HK-2 (cell line): ENCODE data around the gene GNA12.
A peak's percentile ranks its signal among the peaks of the same experiment; 100 is the strongest.
"Not testable (repeated sequence)": the region's sequence is repeated elsewhere in the genome, so short reads cannot be mapped to it uniquely, and the experiment has no call there.

Experiments
- DNase-seq: peaks from one replicate; pipeline ENCODE4 v3.0.0-alpha.2; 2018; ENCODE audit not compliant: unreplicated experiment

GNA12 gene

DNA sequence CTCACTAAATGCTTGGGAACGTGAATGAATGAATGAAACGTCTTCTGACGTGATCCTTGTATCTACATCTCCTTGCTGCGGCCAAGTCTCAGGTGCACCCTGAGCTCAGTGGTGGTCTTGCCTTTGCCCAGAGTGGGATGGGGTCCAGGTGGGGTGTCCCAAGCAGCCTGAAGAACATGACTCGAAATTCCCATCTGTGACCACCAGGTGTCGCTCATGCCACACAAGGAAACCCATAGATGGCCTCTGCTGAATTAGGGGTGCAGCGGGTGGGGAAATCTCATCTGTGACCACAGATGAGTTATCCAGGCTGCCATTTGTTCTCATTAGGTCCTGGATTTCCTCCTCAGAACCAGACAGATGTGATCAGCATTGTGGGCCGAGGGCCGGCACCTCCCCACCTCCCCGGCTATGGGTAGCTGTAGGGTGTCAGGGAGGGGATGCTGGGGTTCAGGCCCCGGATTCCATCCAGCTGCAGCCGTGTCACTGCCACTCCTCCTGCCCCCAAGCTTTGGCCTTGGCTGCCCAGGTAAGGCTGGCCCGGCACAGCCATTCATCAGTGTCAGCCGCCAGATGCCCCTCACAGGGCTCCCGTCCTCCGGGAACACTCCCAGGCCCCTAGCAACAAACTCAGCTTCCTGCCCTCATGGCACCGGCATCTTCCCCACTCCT, 21.0 kb upstream of the GNA12 start:
- peak; percentile 69 for DNase-seq

DNA sequence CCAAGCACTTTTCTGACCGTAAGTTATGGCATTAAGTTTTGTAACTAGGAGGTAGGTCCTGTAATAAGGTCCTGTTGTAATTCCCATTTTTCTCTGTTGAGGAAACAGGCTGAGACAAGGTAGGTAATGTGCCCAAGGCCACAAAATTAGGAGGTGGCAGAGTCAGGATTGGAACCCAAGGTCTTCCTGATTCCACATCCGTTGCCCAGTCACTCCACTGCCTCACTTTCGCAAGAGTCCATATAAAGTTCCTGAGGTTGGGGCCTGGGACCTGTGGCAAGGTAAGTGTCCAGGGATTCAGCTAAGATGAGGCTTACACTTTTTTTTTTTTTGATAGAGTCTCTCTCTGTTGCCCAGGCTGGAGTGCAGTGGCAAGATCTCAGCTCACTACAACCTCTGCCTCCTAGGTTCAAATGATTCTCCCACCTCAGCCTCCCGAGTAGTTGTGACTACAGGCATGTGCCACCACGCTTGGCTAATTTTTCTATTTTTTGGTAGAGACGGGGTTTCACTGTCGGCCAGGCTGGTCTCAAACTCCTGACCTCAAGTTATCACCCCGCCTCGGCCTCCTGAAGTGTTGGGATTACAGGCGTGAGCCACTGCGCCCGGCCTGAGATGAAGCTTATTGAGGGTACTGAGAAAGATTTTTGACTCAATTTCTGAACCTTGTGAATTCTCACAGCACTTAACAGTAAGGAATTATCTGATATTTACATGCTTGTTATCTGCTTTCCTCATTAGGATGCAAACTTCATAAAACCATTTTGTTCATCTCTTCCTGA, 20.3 kb upstream of the GNA12 start:
- DNase-seq: peak; percentile 21

DNA sequence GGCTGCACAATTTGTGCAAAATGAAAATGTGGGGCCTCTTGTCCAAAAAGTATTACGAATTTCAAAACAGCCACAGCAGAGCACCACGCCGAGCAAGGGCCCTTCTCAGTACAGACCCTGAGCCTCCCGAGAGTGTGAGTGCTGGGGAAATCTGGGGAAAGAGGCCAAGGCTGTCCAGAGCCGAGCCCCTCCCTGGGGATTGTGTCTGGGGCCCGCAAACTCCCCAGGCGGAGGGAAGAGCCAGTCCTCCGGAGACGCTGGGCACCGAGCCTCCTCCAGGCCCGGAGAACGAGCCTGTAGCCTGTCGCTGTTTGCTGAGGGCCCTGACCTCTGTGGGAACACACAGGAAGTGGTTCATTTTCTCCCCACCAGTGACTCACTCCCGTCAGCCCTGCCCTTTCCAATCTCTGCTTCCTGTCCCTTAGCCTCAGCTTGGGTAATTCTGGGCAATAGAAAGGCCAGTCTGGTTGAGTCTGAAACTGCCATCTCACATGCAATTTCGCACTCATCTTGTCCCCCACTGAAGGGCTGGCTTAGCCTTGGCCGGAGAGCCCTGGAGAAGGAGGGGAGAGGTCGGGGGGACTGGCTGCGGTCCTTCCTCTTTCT, 19.5 kb upstream of the GNA12 start:
- peak; percentile 87 for DNase-seq

DNA sequence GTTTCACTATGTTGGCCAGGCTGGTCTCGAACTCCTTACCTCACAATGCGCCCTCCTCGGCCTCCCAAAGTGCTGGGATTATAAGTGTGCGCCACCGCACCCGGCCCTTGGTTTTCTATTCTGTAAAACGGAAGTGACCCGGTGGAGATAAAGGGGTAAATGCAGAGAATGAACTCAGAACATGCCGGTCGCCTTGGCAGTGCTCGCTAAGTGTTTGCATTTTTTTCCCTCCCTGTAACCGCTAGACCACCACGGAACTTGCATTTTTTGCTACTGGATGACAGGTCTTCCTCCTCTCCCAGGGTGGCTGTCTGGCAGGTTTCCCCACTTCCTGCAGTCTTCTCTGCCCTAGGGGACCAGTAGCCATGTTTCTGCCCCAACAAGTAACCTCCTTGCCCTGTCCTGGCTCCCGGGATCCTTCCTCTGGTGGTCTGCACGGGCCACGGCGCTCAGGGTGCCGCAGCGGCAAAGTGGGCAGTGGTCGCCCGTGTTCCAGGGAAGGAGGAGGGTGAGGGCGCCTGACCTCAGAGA, 18.8 kb upstream of the GNA12 start:
- peak; percentile 30 for DNase-seq

DNA sequence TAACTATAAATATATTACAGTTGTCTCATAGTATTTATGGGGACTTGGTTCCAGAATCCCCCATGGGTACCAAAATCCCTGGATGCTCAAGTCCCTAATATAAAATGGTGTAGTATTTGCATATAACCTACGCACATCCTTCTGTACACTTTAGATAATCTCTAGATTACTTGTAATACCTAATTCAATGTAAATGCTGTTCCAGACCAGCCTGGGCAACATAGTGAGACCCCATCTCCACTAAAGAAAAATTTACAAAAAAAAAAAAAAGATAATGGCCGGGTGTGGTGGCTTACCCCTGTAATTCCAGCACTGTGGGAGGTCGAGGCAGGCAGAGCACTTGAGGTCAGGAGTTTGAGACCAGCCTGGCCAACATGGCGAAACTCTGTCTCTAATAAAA, 17.4 kb upstream of the GNA12 start:
- no peak for DNase-seq

DNA sequence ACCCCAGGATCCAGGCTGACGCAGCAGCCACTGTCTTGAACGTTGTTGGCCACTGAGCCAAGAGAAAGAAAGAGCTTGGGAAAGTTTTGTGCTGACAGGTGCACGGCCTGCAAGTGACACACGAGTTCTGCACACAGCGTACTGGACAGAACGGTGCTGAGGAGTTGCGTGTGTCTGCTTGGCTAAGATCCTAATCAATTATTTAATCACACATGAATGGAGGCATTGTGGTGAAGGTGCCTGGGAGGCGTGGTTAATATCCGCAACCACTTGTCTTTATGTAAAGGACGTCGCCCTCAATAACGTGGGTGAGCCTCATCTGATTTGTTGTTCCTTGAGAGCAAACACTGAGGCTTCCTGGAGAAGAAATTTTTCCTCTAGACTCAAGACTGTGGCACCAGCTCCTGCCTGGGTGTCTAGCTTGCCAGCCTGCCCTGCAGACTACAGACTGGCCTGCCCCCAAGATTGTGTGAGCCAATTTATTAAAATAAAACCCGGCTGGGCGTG, 16.6 kb upstream of the GNA12 start:
- DNase-seq: no peak

DNA sequence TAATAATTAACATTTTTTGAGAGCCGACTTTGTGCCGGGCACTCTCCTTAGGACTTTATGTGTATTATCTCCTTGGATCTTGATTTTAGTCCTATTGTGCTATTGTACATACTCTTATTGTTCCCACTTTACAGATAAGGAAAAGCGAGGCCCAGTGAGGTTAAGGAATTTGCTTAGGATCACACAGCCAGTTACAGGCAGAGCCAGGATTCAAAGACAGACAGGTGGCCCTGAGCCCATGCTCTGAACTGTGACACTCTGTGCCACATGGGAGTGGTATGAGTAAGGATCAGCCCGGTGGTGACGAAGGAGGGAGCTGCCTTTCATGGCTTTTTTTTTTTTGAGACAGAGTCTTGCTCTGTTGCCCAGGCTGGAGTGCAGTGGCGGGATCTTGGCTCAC, 15.8 kb upstream of the GNA12 start:
- no peak for DNase-seq

DNA sequence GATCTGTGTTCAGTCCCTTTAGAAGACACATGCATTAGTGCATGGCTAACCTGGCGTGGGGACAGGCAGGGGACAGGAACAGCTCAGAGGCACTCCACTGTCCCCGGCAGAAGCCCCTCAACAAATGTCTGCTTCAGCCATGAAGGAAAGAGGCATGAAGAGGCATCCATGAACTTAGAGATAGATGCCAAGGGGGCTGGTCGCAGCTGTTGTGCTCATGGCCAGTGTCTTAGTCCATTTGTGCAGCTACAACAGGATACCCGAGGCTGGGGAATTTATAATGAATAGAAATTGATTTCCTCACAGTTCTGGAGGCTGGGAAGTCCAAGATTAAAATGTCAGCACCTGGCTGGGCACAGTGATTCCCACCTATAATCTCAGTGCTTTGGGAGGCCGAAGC, 14.5 kb upstream of the GNA12 start:
- no peak for DNase-seq

DNA sequence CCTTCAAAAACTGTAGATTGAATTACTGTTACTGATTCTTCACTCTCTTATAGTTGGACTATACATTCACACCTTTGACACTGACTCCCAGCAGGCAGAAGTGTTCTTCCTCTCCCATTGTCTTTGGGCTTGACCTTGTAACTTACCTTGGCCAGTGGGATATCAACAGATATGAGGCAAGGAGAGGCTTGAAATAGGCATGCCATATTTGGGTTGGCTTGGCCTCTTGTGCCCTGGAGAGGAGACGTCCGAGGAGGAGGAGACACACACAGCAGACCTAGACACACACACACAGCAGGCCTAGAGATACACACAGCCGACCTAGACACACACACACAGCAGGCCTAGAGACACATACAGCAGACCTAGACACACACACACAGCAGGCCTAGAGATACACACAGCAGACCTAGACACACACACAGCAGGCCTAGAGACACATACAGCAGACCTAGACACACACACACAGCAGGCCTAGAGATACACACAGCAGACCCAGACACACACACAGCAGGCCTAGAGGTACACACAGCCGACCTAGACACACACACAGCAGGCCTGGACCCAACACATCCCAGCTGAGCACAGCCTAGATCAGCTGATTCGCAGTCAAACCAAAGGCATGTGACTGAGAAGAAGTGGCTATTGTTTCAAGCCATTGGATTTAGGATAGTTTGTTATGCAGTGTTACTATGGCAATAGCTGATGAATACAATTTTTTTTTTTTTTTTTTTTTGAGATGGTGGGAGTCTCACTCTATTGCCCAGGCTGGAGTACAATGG, 12.5 kb upstream of the GNA12 start:
- DNase-seq: no peak

DNA sequence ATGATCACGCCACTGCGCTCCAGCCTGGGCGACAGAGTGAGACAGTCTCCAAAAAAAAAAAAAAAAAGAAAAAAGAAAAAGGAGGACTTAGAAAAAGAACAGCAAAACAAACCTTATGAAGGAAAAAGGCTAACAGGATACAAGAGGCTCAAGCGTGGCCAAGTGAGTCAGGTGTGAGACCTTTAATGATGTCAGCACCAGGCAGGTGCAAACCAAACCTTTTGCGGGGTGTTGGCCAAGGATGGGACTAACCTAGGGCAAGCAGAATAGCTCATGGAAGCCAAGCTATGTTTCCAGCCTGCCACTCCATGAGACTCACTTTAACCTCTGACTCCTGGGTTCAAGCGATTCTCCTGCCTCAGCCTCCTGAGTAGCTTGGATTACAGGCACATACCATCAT, 11.3 kb upstream of the GNA12 start:
- no peak for DNase-seq

DNA sequence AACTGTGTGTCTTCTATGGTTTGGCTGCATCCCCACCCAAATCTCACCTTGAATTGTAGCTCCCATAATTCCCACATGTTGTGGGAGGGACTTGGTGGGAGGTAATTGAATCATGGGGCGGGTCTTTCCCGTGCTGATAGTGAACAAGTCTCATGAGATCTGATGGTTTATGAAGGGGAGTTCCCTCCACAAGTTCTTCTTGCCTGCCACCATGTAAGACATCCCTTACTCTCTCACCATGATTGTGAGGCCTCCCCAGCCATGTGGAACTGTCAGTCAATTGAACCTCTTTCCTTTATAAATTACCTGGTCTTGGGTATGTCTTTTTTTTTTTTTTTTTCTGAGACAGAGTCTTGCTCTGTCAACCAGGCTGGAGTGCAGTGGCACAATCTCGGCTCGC, 9.4 kb upstream of the GNA12 start:
- not testable (repeated sequence) for DNase-seq

DNA sequence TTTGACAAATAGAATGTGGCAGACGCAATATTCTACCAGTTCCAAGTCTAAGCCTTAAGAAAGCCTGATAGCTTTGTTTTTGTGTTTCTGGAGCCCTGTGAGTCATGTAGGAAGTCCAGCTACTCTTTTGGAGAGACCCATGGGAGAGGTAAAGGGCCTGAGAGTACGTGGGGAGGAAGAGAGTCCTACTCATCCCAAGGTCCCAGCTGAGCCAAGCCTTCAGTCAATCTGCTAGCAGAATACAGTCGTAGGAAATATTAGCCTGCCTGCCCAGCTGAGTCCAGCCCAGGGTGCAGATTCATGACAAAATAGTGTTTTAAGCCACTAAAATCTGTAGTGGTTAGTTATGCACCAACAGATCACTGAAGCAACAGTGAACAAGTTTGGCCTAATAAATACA, 9.0 kb upstream of the GNA12 start:
- DNase-seq: no peak

DNA sequence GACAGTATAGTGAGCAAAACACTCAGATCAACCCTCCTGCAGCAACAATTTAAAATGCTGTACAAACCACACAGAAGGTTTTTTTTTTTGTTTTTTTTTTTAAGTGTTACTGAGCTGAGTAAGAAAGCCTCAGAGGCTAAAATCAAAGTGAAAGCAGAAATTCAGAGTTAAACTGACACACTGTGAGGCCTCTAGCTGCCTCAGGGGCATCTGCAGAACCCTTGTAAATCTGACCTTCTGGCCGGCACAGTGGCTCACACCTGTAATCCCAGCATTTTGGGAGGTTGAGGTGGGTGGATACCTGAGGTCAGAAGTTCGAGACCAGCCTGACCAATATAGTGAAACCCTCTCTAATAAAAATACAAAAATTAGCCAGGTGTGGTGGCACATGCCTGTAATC, 7.4 kb upstream of the GNA12 start:
- DNase-seq: no peak

DNA sequence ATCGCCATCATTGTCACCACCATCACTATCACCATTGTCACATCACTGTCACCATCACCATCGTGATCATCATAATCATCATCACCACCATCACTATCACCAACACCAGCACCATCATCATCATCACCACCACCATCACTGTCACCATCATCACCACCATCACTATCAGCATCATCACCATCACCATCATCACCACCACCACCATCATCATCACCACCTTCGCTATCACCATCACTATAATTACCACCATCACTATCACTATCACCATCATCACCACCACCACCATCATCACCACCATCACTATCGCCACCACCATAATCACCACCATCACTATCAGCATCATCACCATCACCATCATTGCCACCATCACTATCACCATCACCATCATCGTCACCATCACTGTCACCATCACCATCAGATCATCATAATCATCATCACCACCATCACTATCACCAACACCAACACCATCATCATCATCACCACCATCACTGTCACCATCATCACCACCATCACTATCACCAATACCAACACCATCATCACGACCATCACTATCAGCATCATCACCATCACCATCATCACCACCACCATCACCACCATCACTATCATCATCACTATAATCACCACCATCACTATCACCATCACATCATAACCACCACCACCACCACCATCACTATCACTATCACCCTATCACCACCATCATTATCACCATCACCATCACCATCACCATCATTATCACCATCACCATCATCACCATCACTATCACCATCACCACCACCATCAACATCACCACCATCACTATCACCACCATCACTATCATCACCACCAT, 6.0 kb upstream of the GNA12 start:
- DNase-seq: no peak

DNA sequence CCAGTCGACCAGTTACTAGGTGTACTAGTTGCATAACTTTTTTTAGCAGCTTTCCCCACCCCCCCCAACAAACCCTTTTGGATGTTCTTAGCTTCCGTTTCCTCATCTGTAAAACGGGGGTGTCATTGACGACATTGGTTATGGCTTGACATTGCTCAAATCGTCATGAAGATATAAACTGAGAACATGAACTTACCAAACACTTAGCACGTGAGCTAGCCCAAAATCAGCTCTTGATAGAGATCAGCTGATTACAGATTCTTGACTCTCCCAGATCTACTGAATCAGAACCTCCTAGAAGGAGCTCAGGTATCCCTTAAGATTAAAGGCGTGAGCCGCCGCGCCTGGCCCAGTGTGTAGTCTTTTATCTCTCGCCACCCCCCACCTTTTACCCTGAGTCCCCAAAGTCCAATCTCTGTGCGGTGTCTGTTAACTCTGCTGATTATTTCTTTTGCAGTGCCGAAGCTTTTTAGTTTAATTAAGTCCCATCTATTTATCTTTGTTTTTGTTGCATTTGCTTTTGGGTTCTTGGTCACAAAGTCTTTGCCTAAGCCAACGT, 1.0 kb upstream of the GNA12 start:
- DNase-seq: no peak

DNA sequence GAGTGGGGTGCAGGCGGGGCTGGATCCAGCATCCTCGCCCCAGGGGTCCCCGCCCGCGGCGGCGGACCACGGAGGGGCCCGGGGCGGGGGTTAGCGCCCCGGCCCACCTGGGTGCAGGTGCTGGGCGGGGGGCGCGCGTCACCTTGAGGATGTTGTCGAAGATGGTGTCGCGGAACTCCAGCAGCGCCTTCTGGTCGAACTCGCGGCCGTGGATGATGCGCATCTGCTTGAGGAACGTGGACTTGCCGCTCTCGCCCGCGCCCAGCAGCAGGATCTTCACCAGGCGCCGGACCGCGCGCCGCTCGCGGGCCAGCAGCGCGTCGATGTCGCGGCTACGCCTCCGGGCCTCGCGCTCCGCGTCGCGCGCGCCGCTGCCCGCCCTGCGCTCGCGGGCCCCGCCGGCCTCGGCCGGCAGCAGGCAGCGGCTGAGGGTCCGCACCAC, 376 bp downstream of the GNA12 start:
- no peak for DNase-seq

DNA sequence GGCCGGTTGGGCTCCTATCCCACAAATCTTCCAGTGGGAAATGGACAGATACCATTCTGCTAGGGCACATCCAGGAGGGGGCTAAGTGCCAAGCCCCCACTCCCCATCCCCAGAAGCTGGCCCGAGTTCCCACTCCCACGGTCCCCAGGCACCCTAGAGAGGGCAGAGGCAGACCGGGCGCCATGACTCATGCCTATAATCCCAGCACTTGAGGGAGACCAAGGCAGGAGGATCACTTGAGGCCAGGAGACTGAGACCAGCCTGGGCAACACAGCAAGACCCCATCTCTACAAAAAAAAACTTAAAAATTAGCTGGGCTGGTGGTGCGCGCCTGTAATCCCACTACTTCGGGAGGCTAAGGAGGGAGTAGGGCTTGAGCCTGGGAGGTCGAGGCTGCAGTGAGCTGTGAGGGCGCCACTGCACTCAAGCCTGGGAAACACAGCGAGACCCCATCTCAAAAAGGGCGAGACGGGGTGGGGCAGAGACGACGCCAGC, 870 bp downstream of the GNA12 start:
- DNase-seq: no peak

DNA sequence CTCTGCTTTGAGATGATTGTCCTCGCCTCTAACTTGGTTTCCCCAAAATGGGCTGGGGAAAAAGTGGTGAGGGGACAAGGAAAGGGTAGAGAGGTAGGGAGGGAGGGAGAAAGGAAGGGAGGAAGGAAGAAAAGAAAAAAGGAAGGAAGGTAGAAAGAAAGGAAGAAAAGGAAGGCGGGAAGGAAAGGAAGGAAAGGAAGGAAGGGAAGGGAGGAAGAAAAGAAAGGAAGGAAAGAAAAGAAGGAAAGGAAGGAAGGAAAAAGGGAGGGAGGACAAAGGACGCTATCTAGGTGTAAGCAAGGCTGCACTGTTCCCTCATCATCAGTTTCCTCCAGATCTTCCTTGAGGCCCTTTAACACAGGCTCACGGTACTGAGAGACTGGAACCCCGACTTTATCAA, 2.2 kb downstream of the GNA12 start:
- DNase-seq: no peak

DNA sequence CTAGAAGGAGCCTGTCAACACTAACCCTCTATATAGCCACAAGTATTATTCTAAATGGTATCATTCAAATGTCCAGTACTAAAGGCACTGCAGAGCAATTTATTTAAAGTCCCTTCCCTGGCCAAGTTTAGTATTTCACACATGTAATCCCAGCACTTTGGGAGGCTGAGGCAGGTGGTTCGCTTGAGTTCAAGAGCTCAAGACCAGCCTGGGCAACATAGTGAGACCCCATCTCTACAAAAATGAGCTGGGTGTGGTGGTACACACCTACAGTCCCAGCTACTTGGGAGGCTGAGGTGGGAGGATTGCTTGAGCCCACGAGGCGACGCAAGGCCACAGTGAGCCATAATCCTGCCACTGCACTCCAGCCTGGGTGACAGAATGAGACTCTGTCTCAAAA, 3.6 kb downstream of the GNA12 start:
- DNase-seq: no peak

DNA sequence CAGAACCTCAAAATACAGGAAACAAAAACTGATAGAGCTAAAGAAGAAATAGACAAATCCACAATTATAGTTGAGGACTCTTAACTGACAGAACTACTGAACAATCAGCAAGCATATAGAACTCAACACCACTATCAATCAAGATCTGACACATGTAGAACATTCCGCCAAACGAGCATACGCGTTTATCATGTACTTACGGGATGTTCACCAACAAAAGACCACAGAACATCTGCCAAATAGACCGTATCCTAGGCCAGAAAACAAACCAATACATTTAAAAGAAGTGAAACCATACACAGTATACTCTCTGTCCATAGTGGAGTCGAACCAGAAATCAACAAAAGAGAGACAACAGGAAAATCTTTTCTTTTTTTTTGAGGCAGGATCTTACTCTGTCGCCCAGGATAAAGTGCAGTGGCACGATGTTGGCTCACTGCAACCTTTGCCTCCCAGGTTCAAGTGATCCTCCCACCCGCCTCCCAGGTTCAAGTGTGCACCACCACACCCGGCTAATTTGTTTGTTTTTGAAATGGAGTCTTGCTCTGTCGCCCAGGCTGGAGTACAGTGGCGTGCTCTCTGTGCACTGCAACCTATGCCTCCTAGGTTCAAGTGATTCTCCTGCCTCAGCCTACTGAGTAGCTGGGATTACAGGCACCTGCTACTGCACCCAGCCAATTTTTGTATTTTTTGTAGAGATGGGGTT, 5.1 kb downstream of the GNA12 start:
- no peak for DNase-seq
